ENCODE data around the gene GNAI3.

Gene GNAI3

DNA sequence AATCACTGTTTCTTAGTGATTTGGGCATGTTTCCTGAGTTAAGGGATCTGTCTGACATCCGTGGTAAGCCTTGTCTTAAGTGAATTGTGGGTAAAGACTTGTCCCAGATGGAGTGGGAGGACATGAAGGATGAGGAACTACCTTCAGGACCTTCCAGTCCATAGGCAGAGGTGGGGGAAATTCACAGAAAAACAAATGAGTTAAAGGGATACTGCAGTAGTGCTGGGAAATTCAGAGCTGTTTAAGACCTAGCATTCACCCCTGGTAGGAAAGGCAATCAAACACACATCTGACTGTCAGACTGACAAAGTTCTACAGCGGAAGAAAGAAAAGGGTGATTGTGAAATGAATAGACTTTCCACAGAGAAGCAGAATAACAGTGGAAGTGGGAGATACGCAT, 68.0 kb downstream of the GNAI3 start:
- Histone ChIP-seq H3K4me2 (ENCODE audit: insufficient read depth, low read length) (no peak overlapping the region), H3K27ac (ENCODE audit: low read length) (no peak overlapping the region)

DNA sequence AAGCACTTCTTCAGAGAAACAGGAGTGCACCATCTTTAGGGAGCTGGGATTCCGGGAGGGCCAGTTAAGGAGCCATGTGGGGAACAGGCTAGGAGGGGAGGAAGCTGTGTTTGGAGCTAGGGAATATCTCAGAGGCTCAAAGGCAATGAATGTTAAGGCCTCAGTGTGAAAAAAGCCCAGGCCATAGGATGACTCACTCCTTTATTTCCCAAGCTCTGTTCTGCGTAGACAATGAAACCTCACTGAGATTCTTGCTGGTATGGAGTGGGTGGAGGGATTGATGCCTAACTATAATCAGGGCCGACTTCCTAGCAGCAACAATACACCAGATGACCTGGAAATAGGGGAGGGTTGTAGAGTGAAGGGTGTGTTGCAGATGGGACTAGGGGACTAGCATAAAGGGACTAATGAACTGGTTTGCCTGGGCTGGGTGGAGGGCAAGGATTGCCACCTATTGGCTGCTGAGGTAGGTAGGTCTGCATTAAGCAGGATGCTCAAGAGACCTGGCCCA, 68.9 kb downstream of the GNAI3 start:
- no peak for DNase-seq
- Histone ChIP-seq H3K36me3 (ENCODE audit: insufficient read depth, low read length) (no peaks in the 10 kb centered on the region), H3K27ac (ENCODE audit: low read length) (no peak overlapping the region), H3K9me3 (ENCODE audit: insufficient read depth, low read length, severe bottlenecking) (no peaks in the 10 kb centered on the region), H2AFZ (ENCODE audit: low read depth, low read length) (no peak overlapping the region), H4K20me1 (ENCODE audit: insufficient read depth, low read length) (peaks cover 10% of the 10 kb centered on the region; the same call in 1 of the 2 replicates), H3K9ac (ENCODE audit: low read depth, low read length) (no peak overlapping the region), H3K79me2 (ENCODE audit: insufficient read depth, low read length) (peaks cover 21% of the 10 kb centered on the region), H3K27me3 (ENCODE audit: insufficient read depth, low read length, poor library complexity) (peaks cover 2% of the 10 kb centered on the region), H3K4me2 (ENCODE audit: insufficient read depth, low read length) (no peak overlapping the region), H3K4me1 (ENCODE audit: insufficient read depth, low read length) (peaks cover 26% of the 10 kb centered on the region), H3K4me3 (ENCODE audit: low read depth in 1 of 2, low read length in 2 of 2) (no peak overlapping the region)
- no peak for TF ChIP-seq CTCF (IDR thresholded peaks at IDR 0.05; ENCODE audit: borderline replicate concordance, extremely low read depth, low read length, poor library complexity, severe bottlenecking)
- TF ChIP-seq EZH2 (IDR thresholded peaks at IDR 0.05; ENCODE audit: borderline replicate concordance, low read depth, low read length, severe bottlenecking), result no peak
- no peak for ATAC-seq (ENCODE audit: insufficient read depth, low read depth)

More for the DNA sequence above, 68.0 kb downstream of the GNAI3 start:
- ATAC-seq (ENCODE audit: insufficient read depth, low read depth) (no peak), DNase-seq (no peak)
- no peak overlapping the region for H2AFZ ChIP-seq (ENCODE audit: low read depth, low read length)
- 0 out of 2 replicates have a peak, but pooled peaks cover 2% of the 10 kb centered on the region for H4K20me1 ChIP-seq (ENCODE audit: insufficient read depth, low read length)
- TF ChIP-seq EZH2 (IDR thresholded peaks at IDR 0.05; ENCODE audit: borderline replicate concordance, low read depth, low read length, severe bottlenecking), result no peak
- no peak for TF ChIP-seq CTCF (IDR thresholded peaks at IDR 0.05; ENCODE audit: borderline replicate concordance, extremely low read depth, low read length, poor library complexity, severe bottlenecking)
- H3K9me3 ChIP-seq (ENCODE audit: insufficient read depth, low read length, severe bottlenecking), result no peaks in the 10 kb centered on the region
- H3K79me2 ChIP-seq (ENCODE audit: insufficient read depth, low read length), result peaks cover 11% of the 10 kb centered on the region
- H3K36me3 ChIP-seq (ENCODE audit: insufficient read depth, low read length), result no peaks in the 10 kb centered on the region
- H3K4me3 ChIP-seq (ENCODE audit: low read depth in 1 of 2, low read length in 2 of 2), result no peak overlapping the region
- H3K27me3 ChIP-seq (ENCODE audit: insufficient read depth, low read length, poor library complexity), result peaks cover 5% of the 10 kb centered on the region
- peaks cover 17% of the 10 kb centered on the region for H3K4me1 ChIP-seq (ENCODE audit: insufficient read depth, low read length)
- H3K9ac ChIP-seq (ENCODE audit: low read depth, low read length), result no peak overlapping the region

DNA sequence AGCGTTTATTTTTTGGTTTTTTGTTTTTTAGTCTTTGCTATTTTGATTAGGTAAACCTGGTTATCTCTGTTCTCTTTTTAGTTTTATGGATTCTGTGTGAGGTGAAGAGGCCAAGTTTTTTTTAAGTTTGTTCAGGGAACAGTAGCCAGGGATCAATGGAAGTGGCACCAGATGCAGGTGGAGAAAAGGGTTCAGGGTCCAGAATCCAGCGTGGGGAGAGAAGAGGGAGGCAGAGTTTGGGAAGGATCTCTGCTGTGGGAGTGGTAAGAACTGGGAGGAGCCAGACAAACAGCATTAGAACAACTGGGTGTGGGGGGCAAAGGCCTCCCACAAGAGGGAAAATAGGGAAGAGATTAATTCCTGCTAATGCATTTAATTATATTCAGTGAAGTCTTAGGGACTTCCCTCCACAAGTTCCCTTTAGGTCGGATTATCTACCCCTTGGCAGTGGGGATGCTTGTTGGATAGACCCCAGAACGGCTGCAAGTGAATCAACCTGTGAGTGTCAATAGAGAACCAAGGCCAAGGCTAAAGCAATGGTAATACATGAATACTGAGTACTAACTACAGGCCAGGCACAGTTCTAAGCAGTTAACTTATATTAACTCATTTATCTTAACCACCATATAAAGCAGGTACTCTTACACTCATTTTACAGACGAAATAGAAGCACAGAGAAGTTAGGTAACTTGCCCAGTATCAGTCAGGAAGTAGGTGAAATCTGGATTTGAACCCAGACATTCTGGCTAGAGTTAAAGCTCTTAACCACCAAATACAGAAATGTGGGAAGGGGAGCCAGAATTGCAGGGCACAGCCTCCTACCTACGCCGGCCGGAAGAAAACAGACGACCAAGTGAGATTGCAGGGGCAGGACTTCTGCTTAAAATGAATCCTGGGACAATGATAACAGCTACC, 70.5 kb downstream of the GNAI3 start:
- Histone ChIP-seq H3K4me2 (ENCODE audit: insufficient read depth, low read length) (peak overlapping the region; percentile 87), H3K36me3 (ENCODE audit: insufficient read depth, low read length) (no peaks in the 10 kb centered on the region), H3K27ac (ENCODE audit: low read length) (peak overlapping the region; percentile 56; the same call in 1 of the 2 replicates), H3K4me1 (ENCODE audit: insufficient read depth, low read length) (peaks cover 36% of the 10 kb centered on the region), H3K9ac (ENCODE audit: low read depth, low read length) (peak overlapping the region; percentile 65), H3K4me3 (ENCODE audit: low read depth in 1 of 2, low read length in 2 of 2) (peak overlapping the region in 1 of 2 experiments; percentile 75; a peak in 3 of 4 replicates), H3K9me3 (ENCODE audit: insufficient read depth, low read length, severe bottlenecking) (no peaks in the 10 kb centered on the region), H3K79me2 (ENCODE audit: insufficient read depth, low read length) (peaks cover 37% of the 10 kb centered on the region), H2AFZ (ENCODE audit: low read depth, low read length) (peak overlapping the region; percentile 81), H4K20me1 (ENCODE audit: insufficient read depth, low read length) (peaks cover 16% of the 10 kb centered on the region; the same call in 1 of the 2 replicates), H3K27me3 (ENCODE audit: insufficient read depth, low read length, poor library complexity) (no peaks in the 10 kb centered on the region)
- ATAC-seq (ENCODE audit: insufficient read depth, low read depth) (no peak), DNase-seq (no peak)
- TF ChIP-seq CTCF (IDR thresholded peaks at IDR 0.05; ENCODE audit: borderline replicate concordance, extremely low read depth, low read length, poor library complexity, severe bottlenecking), result no peak

Measured in DND-41 (cell line).